GM12873 (cell line): Measurements from ENCODE around the gene EVL.

Experiments used
- TF ChIP-seq, protein P1 (sequence below): IDR thresholded peaks from 2 replicates; pipeline ENCODE4 v1.5.1; 2012; ENCODE audit warnings: low read depth, mild to moderate bottlenecking, moderate library complexity, low read length, control low read depth; ENCODE audit not compliant: insufficient read depth; ENCODE audit errors: missing control alignments

Gene EVL

DNA sequence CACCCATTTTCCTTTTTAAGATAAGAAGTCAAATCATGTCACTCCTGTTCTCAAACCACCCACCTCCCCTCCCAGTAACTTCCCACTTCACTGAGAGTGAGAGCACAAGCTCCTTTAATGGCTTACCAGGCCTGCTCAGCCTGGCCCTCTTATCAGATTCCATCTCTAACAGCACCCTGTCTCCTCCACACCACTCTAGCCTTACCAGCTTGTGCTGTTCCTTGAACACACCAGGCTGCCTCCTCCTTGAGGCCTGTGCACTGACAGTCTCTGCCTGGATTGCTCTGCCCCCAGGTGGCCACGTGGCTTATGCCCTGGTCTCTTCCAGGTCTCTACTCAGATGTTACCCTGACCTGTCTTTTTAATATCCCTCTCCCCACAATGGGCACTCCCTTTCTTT, 40.1 kb upstream of the EVL start:
- TF ChIP-seq, protein P1, sequence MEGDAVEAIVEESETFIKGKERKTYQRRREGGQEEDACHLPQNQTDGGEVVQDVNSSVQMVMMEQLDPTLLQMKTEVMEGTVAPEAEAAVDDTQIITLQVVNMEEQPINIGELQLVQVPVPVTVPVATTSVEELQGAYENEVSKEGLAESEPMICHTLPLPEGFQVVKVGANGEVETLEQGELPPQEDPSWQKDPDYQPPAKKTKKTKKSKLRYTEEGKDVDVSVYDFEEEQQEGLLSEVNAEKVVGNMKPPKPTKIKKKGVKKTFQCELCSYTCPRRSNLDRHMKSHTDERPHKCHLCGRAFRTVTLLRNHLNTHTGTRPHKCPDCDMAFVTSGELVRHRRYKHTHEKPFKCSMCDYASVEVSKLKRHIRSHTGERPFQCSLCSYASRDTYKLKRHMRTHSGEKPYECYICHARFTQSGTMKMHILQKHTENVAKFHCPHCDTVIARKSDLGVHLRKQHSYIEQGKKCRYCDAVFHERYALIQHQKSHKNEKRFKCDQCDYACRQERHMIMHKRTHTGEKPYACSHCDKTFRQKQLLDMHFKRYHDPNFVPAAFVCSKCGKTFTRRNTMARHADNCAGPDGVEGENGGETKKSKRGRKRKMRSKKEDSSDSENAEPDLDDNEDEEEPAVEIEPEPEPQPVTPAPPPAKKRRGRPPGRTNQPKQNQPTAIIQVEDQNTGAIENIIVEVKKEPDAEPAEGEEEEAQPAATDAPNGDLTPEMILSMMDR = peak; percentile 56

DNA sequence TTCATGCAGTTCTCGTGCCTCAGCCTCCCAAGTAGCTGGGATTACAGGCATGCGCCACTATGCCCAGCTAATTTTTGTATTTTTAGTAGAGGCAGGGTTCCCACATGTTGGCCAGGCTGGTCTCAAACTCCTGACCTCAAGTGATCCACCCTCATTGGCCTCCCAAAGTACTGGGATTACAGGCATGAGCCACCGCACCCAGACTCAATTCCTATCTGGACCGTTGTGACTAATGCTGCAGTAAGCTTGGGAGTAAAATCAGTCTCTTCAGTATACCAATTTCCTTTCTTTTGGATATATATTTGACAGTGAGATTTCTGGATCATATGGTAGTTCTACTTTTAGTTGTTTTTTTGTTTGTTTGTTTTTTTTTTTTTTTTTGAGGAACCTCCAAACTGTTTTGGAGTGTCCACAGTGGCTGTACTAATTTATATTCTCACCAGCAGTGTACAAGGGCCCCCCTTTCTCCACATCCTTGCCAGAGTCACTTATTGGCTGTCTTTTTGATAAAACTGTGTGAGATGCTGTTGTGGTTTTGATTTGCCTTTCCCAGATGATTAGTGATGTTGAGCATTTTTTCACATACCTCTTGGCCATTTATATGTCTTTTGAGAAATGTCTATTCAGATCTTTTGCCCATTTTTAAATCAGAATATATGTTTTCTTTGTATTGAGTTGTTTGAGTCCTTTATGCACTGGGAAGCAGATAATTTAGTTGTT, 37.3 kb upstream of the EVL start:
- TF ChIP-seq, protein P1 = no peak

DNA sequence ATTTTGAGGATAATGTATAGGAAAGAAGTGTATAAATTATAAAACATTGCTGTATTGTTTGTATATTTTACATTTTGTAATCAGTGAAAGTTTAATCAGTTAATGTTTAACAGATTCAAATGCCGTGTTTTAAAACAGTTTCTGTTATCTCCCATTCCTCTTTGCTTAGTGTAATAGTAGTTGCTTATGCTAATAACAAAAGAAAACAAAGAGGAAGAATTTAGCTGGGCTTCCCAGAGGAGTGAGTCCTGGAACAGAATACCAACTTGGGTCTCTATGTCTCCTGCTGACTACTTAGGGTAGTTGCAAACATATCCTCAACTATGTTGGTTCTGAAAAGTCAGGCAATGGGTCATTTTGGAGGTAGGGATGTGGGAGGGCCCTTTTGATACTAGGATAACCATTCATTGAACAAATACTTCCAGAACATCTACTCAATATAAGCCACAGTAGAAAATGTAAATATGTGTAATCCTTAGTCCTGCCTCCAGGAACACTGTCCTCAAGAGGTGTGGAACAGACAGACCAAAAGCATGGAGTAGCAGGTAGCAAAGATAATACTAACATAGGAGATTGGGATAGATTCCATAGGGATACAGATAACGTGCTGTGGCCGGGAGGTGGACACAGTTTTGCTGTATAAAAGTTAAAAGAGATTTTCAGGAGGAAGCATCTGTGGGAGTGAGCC, 36.1 kb upstream of the EVL start:
- TF ChIP-seq, protein P1 = no peak

DNA sequence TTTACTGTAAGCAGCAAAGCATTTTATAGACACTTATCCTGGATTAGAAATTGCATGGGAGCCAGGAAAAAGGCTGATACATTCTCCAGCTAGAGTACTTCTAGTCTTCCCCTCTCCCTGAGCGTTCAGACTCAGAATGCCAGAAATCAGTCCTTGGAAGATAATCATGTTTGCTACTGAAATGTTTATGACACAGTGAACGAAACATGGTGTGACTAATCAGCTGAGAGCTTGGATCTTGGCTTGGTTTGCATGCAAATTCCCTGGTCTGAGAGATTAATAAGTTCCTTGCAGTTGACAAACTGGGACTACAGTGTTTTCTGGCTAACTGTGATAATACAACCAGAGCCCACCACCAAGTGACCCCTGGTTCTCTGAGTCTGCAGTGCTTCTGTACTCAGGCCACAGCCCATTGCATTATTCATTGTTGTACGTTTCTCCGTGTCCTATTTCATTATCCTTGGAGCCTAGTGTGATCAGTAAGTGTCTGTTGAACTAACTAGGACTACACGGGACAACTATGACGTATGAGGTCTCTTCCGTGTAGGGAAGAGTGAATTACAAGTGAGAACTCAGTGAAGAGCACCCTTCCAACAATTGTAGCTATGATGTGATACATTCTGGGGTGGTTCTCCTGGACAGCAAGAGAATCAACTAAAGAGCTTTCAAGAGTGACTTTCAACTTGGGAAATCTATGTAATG, 34.6 kb upstream of the EVL start:
- TF ChIP-seq, protein P1 = no peak

DNA sequence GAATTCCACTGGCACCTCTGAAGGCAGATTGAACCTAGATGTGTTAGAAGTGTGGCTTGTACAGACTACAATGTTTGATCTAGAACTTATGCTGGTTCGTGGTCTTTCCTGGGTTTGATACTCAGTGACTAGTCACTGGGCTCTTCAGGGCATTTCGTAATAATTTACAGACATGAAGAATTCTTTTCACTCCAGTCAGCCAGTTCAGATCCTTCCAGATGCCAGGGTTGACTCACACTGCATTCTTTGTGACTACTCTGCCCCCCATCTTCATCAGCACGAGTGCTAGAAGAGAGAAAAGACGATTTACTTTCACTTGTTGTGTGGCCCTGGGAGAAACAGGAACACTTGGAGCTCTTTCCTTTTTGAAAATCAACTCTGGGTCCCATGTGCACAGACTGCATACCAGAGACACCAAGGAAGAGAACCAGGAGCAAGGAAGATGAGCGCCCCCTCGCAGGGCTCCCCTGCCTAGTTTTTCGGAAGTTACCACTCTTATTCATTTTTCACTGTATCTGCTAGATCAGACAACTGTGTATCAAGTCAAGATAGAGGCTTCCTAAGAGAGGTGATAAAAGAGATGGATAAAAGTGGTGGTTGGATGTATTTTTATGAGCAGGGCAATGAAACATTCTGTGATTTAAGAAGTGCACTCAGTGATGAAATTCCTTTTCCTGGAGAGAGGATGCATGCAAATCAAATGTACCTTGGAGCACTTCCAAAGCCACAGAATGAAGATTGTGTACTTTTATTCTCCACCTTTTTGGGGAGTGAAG, 33.5 kb upstream of the EVL start:
- TF ChIP-seq, protein P1 = no peak

DNA sequence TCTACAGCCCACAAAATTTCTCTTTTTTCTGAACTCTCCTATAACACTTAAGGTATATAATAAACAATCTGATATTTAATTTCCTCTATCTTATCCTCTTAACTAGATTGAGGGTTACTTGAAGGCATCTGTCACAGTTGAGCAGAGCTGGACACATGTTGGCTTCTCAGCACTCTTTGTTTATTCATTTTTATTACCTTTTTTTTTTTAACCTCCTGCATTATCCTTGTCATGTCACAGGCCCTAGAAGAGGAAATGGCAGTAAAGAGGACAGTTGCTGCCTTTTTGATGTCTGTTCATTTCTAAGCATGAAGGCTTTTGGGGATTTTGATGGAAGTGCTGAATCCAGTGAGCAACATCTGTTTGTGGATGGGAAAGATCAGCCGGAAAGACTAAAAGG, 32.5 kb upstream of the EVL start:
- TF ChIP-seq, protein P1 = no peak
